Kidney epithelial cell (primary cell): ENCODE measurements around the gene ALDH1B1. TPM values are rescaled to one million over a fixed set of nuclear protein-coding genes. Genes with fewer than 3 reads are reported as not detected.

ENCODE experiments used
- DNase-seq: peaks from one replicate; pipeline ENCODE4 v3.0.0-alpha.2; 2010; ENCODE audit warnings: low read depth
- H3K27me3 ChIP-seq: 2 replicates; pipeline ENCODE4 v1.6.0; 2011; ENCODE audit warnings: low read length; ENCODE audit not compliant: control insufficient read depth, insufficient read depth
- H3K36me3 ChIP-seq: 2 replicates; pipeline ENCODE4 v1.5.1; 2011; ENCODE audit warnings: low read length; ENCODE audit not compliant: control insufficient read depth, insufficient read depth
- H3K4me3 ChIP-seq: 2 replicates; pipeline ENCODE4 v1.5.1; 2011; ENCODE audit warnings: low read depth, mild to moderate bottlenecking, control low read depth, low read length
- total RNA-seq: library from RNA; depleted of rRNA; stranded (reverse); fragments of >200 nt; gene quantifications from 2 replicates; pipeline ENCODE4 v1.2.3, GENCODE V29; 2015
- TF ChIP-seq, protein P1 (sequence below): IDR thresholded peaks from 2 replicates; pipeline ENCODE4 v1.5.1; 2011; ENCODE audit warnings: mild to moderate bottlenecking, moderate library complexity, low read length, control low read depth, inconsistent platforms; ENCODE audit not compliant: insufficient read depth, poor library complexity, severe bottlenecking

The ALDH1B1 gene
- total RNA-seq, 1 donor from 2014 or later: 87.2 TPM

DNA sequence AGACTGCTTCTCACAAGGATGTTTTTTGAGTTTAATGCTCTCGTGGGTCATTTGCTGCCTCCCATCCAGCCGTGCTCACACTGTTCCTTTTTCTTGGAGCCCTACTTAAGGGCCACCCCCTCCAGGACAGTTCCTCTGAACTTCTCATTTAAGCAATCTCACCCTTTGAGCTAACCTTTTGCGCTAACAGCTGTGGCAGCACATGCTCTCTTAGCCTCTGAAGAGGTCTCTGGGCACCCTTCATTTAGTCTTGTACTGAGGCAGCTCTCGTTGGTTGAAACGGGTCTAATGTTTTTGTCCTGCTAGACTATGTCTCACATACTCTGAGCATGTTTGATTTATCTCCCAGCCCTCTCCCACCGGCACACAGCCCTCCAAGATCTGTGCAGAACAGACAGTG, 11.8 kb downstream of the ALDH1B1 start:
- TF ChIP-seq, protein P1, sequence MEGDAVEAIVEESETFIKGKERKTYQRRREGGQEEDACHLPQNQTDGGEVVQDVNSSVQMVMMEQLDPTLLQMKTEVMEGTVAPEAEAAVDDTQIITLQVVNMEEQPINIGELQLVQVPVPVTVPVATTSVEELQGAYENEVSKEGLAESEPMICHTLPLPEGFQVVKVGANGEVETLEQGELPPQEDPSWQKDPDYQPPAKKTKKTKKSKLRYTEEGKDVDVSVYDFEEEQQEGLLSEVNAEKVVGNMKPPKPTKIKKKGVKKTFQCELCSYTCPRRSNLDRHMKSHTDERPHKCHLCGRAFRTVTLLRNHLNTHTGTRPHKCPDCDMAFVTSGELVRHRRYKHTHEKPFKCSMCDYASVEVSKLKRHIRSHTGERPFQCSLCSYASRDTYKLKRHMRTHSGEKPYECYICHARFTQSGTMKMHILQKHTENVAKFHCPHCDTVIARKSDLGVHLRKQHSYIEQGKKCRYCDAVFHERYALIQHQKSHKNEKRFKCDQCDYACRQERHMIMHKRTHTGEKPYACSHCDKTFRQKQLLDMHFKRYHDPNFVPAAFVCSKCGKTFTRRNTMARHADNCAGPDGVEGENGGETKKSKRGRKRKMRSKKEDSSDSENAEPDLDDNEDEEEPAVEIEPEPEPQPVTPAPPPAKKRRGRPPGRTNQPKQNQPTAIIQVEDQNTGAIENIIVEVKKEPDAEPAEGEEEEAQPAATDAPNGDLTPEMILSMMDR: no peak
- Histone ChIP-seq H3K4me3 (no peak overlapping the region), H3K27me3 (peaks cover 3% of the 10 kb centered on the region), H3K36me3 (no peaks in the 10 kb centered on the region)
- DNase-seq: no peak

DNA sequence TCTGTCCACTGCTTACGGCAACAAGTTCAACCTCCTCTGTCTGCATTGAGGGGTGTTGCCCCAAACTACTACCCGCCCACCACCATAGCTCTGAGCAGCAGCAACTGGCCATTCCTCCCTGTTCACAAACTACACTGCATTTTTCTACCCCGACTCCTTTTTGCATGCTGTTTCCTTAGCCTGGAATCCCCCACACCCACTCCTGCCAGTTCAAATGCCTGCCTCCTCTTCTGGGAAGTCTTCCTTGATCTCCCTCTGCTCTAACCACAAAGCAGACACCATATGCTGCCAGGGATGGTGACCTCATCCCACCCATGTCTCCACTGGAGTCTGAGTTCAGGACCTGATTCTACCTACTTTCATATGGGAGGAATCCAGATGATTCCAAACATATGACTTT, 13.3 kb downstream of the ALDH1B1 start:
- Histone ChIP-seq H3K27me3 (peaks cover 3% of the 10 kb centered on the region), H3K36me3 (no peaks in the 10 kb centered on the region)
- DNase-seq: no peak

DNA sequence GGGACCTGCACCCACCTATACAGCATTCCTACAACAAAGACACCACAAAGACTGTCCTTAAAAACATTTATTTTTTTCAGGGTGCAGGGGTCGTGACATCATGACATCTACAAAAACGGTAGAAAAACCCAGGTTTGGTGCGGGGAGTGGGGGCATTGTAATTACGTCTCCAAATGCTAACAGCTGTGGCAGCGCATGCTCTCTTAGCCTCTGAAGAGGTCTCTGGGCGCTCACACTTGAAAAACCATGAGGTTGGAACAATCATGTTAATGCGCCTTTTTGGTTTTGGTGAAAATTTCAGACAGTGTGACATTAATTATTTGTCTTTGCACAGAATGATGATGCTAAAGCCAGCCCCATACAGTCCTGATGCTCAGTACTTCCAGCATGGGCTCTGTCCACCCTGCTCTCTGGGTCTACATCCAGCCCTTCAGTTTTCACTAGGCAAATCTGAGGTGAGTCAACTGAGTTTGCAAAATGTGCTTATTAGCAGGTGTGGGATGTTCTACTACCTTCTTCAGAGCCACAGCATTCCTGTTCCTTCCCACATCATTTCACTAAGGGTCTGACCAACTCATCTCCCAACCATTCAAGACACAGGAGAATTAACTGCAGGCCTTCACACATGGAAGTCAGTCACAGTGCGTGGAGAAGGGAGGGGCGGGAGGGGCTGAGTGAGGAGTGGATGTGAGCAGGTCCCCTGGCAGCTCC, 14.1 kb downstream of the ALDH1B1 start:
- TF ChIP-seq, protein P1: no peak
- no peak overlapping the region for H3K4me3 ChIP-seq
- DNase-seq: no peak
- H3K36me3 ChIP-seq: no peaks in the 10 kb centered on the region
- H3K27me3 ChIP-seq: peaks cover 3% of the 10 kb centered on the region

More for the DNA sequence above, 13.3 kb downstream of the ALDH1B1 start:
- H3K4me3 ChIP-seq: no peak overlapping the region
- TF ChIP-seq, protein P1: no peak

DNA sequence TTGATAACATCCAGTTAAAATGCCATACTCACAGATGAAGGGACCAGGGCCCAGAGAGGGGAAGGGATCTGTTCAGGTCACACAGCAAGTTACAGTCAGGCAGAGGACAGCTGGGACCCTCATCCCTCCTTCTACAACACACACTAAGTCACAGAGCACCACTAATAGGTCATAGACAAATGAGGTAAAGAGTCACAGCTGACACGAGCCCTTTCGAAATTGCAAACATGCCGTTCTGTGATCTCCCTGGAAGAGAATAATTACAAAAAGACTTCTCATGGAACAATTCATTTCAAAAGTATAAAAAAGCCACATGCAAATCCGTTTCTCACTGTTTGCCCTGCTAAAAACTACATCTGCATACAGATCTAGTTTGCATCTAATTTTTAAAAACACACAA, 16.2 kb downstream of the ALDH1B1 start:
- H3K36me3 ChIP-seq: no peaks in the 10 kb centered on the region
- H3K4me3 ChIP-seq: no peak overlapping the region
- TF ChIP-seq, protein P1: no peak
- no peak for DNase-seq
- H3K27me3 ChIP-seq: peaks cover 13% of the 10 kb centered on the region

DNA sequence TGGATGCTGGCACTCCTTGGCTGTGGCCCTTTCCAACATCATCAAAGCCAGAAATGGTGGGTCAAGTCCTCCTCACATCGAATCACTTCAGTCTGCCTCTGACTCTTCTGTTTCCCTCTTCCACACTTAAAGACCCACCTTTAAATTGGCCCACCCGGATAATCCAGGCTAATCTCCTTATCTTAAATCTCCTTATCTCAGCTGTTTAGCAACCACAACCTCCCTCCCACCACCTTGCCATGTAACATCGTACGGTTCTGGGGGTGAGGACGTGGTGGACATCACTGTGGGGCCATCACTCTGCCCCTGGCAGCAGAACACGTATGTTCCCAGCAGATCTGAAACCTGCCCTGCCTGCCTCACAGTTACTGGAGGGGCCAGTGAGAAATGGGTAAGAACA, 20.2 kb downstream of the ALDH1B1 start:
- Histone ChIP-seq H3K27me3 (peaks cover 20% of the 10 kb centered on the region), H3K36me3 (no peaks in the 10 kb centered on the region), H3K4me3 (no peak overlapping the region)
- TF ChIP-seq, protein P1: no peak
- no peak for DNase-seq

DNA sequence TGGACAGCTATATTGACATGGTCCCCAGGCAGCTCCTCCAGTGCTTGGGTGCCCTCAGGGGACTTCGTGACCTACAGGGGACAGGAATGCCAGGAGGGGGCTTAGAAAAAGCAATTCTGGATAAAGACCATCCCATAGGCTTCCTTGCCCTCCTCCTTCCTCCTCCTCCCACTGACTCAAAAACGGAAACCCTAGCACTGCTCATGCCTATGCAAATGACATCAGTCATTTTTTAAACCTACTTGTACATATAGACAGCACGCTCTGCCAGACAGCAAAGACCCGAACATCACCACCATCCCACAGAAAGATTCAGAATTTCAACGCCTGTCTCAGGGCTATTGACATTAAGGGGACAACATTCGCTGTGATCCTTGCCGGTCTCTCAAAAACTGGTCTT, 20.8 kb downstream of the ALDH1B1 start:
- TF ChIP-seq, protein P1: no peak
- no peaks in the 10 kb centered on the region for H3K36me3 ChIP-seq
- peaks cover 20% of the 10 kb centered on the region for H3K27me3 ChIP-seq
- H3K4me3 ChIP-seq: no peak overlapping the region
- DNase-seq: no peak
